B cell (primary cell): Measurements from ENCODE around the gene CHRM2. TPM values are rescaled to one million over a fixed set of nuclear protein-coding genes. Genes with fewer than 3 reads are reported as not detected.

Source experiments
- ATAC-seq: fragments of 200-7000 bp; cut with Tn5 transposase; one replicate; pipeline ENCODE4 v1.10.0; 2021; ENCODE audit warnings: low read depth, mild to moderate bottlenecking, moderate number of reproducible peaks, moderate library complexity
- CTCF ChIA-PET: fragments of 350-600 bp; sonication (Branson Sonifier 250); formaldehyde crosslinking; loops from one replicate; lab custom pipeline; 2021; ENCODE audit warnings: antibody characterized with exemption, inconsistent platforms; lab: Charles Lee
- POLR2A ChIA-PET: fragments of 350-600 bp; sonication (Branson Sonifier 250); formaldehyde crosslinking; loops from one replicate; lab custom pipeline; 2021; ENCODE audit warnings: antibody characterized with exemption; lab: Charles Lee
- DNase-seq: peaks from one replicate; pipeline ENCODE4 v3.0.0; 2013
- H2AFZ ChIP-seq: 2 replicates; pipeline ENCODE4 v1.6.1; 2012; ENCODE audit warnings: mild to moderate bottlenecking, low read depth, low read length; ENCODE audit not compliant: insufficient read depth, poor library complexity, severe bottlenecking
- H3K27ac ChIP-seq, 2 donors: 1 replicate in 1 of 2; 2 replicates in 1 of 2; pipeline ENCODE4 v1.5.1; 2012 to 2013; ENCODE audit warnings: low read length in 2 of 2, mild to moderate bottlenecking in 2 of 2, moderate library complexity in 1 of 2
- H3K27me3 ChIP-seq, 4 experiments: fragments of 200-600 bp in 1 of 4; sonication (generic) in 1 of 4; replicated peaks in 1 of 4; 1 replicate in 2 of 4; 2 replicates in 2 of 4; pipeline versions ENCODE4 v1.6.1 to v1.7.0; 2013 to 2016; ENCODE audit warnings: low read length in 3 of 4, mild to moderate bottlenecking in 2 of 4, mixed read lengths in 1 of 4, moderate library complexity in 1 of 4; ENCODE audit not compliant: insufficient read depth in 4 of 4, control insufficient read depth in 3 of 4; ENCODE audit errors: control extremely low read depth in 1 of 4
- H3K36me3 ChIP-seq, 2 experiments: replicated peaks in 1 of 2; 1 replicate in 1 of 2; 2 replicates in 1 of 2; pipeline versions ENCODE4 v1.6.1 to v1.7.1; 2013; ENCODE audit warnings: low read length in 1 of 2; ENCODE audit not compliant: insufficient read depth in 2 of 2, control insufficient read depth in 1 of 2; ENCODE audit errors: control extremely low read depth in 1 of 2, extremely low read depth in 1 of 2
- H3K4me1 ChIP-seq, 2 donors: fragments of 200-600 bp in 1 of 2; sonication (generic) in 1 of 2; 1 replicate in 1 of 2; 2 replicates in 1 of 2; pipeline versions ENCODE4 v1.5.1 to v1.6.1; 2013 to 2017; ENCODE audit warnings: low read length in 2 of 2; ENCODE audit not compliant: control insufficient read depth in 2 of 2, insufficient read depth in 2 of 2
- H3K4me2 ChIP-seq: replicated peaks from 2 replicates; pipeline ENCODE3; 2012; ENCODE audit warnings: mild to moderate bottlenecking, low read depth, low read length; ENCODE audit not compliant: poor library complexity, severe bottlenecking
- H3K4me3 ChIP-seq, 5 experiments: fragments of 200-600 bp in 1 of 5; sonication (generic) in 1 of 5; 1 replicate in 3 of 5; 2 replicates in 2 of 5; pipeline versions ENCODE4 v1.5.1 to v1.7.0; 2011 to 2016; ENCODE audit warnings: low read length in 4 of 5, mild to moderate bottlenecking in 4 of 5, low read depth in 2 of 5, control low read depth in 1 of 5, moderate library complexity in 1 of 5; ENCODE audit not compliant: insufficient read depth in 1 of 5; ENCODE audit errors: control extremely low read depth in 1 of 5, extremely low read depth in 1 of 5
- H3K79me2 ChIP-seq: fragments of 200-600 bp; sonication (generic); one replicate; pipeline ENCODE4 v1.6.0; 2016; ENCODE audit warnings: low read length; ENCODE audit not compliant: control insufficient read depth, insufficient read depth
- H3K9ac ChIP-seq: fragments of 200-600 bp; sonication (generic); 2 replicates; pipeline ENCODE4 v1.6.1; 2017; ENCODE audit warnings: mild to moderate bottlenecking, low read length, moderate library complexity
- H3K9me3 ChIP-seq, 3 donors: one replicate each; pipeline versions ENCODE4 v1.6.1 to v1.7.1; 2013; ENCODE audit warnings: low read length in 2 of 3; ENCODE audit not compliant: control insufficient read depth in 2 of 3, insufficient read depth in 1 of 3; ENCODE audit errors: control extremely low read depth in 1 of 3
- H4K20me1 ChIP-seq: 2 replicates; pipeline ENCODE4 v1.6.0; 2012; ENCODE audit warnings: mild to moderate bottlenecking, low read length; ENCODE audit not compliant: insufficient read depth, control insufficient read depth, poor library complexity, severe bottlenecking
- H3K27ac Mint-ChIP-seq: one replicate; pipeline ENCODE4 v1.8.0; 2021; ENCODE audit warnings: mixed read lengths
- H3K27me3 Mint-ChIP-seq: one replicate; pipeline ENCODE4 v1.8.0; 2021; ENCODE audit warnings: mixed read lengths
- H3K4me1 Mint-ChIP-seq: one replicate; pipeline ENCODE4 v1.8.0; 2021; ENCODE audit warnings: mixed read lengths
- H3K4me3 Mint-ChIP-seq: one replicate; pipeline ENCODE4 v1.8.0; 2021; ENCODE audit warnings: mixed read lengths
- H3K9me3 Mint-ChIP-seq: one replicate; pipeline ENCODE4 v1.8.0; 2022; ENCODE audit warnings: mixed read lengths; ENCODE audit not compliant: insufficient read depth
- CTCF ChIP-seq: fragments of 200-600 bp; IDR thresholded peaks from one replicate; pipeline ENCODE4 v1.8.0; 2022; ENCODE audit warnings: antibody characterized with exemption, mild to moderate bottlenecking
- EZH2 ChIP-seq: IDR thresholded peaks from 2 replicates; pipeline ENCODE4 v1.6.1; 2012; ENCODE audit warnings: borderline replicate concordance, low read depth, mild to moderate bottlenecking, moderate library complexity, low read length; ENCODE audit not compliant: insufficient read depth, poor library complexity, severe bottlenecking
- WGBS: methylation state at CpG from one replicate; pipeline ENCODE4 v1.1.5; 2013; ENCODE audit warnings: missing lambda C conversion rate; ENCODE audit not compliant: insufficient coverage; 5-methylcytosine and 5-hydroxymethylcytosine counted together
- intact Hi-C: fragments of 100-400 bp; cut with micrococcal nuclease; formaldehyde crosslinking; loops from one replicate; pipeline ENCODE4 v1.10.0; 2022
- polyA plus RNA-seq: library from polyadenylated mRNA; depleted of rRNA; stranded (reverse); fragments of >200 nt; gene quantifications from 2 replicates; pipeline ENCODE4 v1.2.3, GENCODE V29; 2012
- total RNA-seq, 2 donors: library from RNA; stranded (reverse); fragments of 120-200 nt in 1 of 2; gene quantifications; 1 replicate in 1 of 2; 2 replicates in 1 of 2; pipeline versions ENCODE4 v1.2.3 to v1.2.4, GENCODE V29; 2013 to 2022

The CHRM2 gene
- total and polyA plus RNA-seq, 2 donors (not counting 1 experiment from before 2014, with no cell fraction given) = not detected

GRCh38 chr7:137007001-137007694 is 138.7 kb downstream of the CHRM2 start:
- intact Hi-C loops = no loop called here
- H3K27ac Mint-ChIP-seq = no peak overlapping the region
- H3K4me3 Mint-ChIP-seq = no peak overlapping the region
- no peaks in the 10 kb centered on the region for H4K20me1 ChIP-seq
- WGBS = no CpG with 5 or more reads among the region's 3 CpGs
- H3K9ac ChIP-seq = no peak overlapping the region
- H2AFZ ChIP-seq = no peak overlapping the region
- no peaks in the 10 kb centered on the region for H3K27me3 Mint-ChIP-seq
- no peak overlapping the region for H3K4me3 ChIP-seq
- no peak for DNase-seq
- no peaks in the 10 kb centered on the region for H3K27me3 ChIP-seq
- H3K9me3 ChIP-seq = peaks cover 0 to 3% (median 0%) of the 10 kb centered on the region in 3 donors
- no peaks in the 10 kb centered on the region for H3K36me3 ChIP-seq
- CTCF ChIA-PET = no interaction called here
- H3K4me1 Mint-ChIP-seq = no peaks in the 10 kb centered on the region
- ATAC-seq = no peak
- no peaks in the 10 kb centered on the region for H3K79me2 ChIP-seq
- POLR2A ChIA-PET = no interaction called here
- no peak overlapping the region for H3K27ac ChIP-seq
- H3K4me1 ChIP-seq = no peaks in the 10 kb centered on the region
- peaks cover 7% of the 10 kb centered on the region for H3K9me3 Mint-ChIP-seq
- H3K4me2 ChIP-seq = no peak overlapping the region
- TF ChIP-seq EZH2 (no peak), CTCF (no peak)

- no peaks in the 10 kb centered on the region for H3K79me2 ChIP-seq
- H3K36me3 ChIP-seq = no peaks in the 10 kb centered on the region
- intact Hi-C loops = no loop called here
- Mint-ChIP-seq H3K4me1 (no peaks in the 10 kb centered on the region), H3K27ac (no peak overlapping the region), H3K27me3 (no peaks in the 10 kb centered on the region), H3K4me3 (no peak overlapping the region), H3K9me3 (peaks cover 4% of the 10 kb centered on the region)
- POLR2A ChIA-PET = no interaction called here
- no peak overlapping the region for H3K4me3 ChIP-seq
- CTCF ChIA-PET = no interaction called here
- H3K9me3 ChIP-seq = peaks cover 0 to 3% (median 0%) of the 10 kb centered on the region in 3 donors
- no peaks in the 10 kb centered on the region for H3K27me3 ChIP-seq
- H2AFZ ChIP-seq = no peak overlapping the region
- no peak overlapping the region for H3K9ac ChIP-seq
- no peak overlapping the region for H3K4me2 ChIP-seq
- ATAC-seq (no peak), DNase-seq (no peak)
- H4K20me1 ChIP-seq = no peaks in the 10 kb centered on the region
- TF ChIP-seq EZH2 (no peak), CTCF (no peak)
- no peak overlapping the region for H3K27ac ChIP-seq
- no peaks in the 10 kb centered on the region for H3K4me1 ChIP-seq
Observed at GRCh38 chr7:137009404-137009803, 141.0 kb downstream of the CHRM2 start.
